Left ventricle myocardium superior (tissue), 1 donor: Measurements from ENCODE around the gene MCF2. TPM values are rescaled to one million over a fixed set of nuclear protein-coding genes. Genes with fewer than 3 reads are reported as not detected.

ENCODE experiments used
- ATAC-seq: fragments of 200-7000 bp; cut with Tn5 transposase; one replicate; pipeline ENCODE4 v1.9.1; 2020; ENCODE audit warnings: mild to moderate bottlenecking, moderate library complexity
- DNase-seq: peaks from one replicate; pipeline ENCODE4 v3.0.0-alpha.2; 2020
- intact Hi-C: fragments of 100-400 bp; cut with micrococcal nuclease; formaldehyde crosslinking; loops from one replicate; pipeline ENCODE4 v1.11.0; 2022
- total RNA-seq: library from RNA; stranded (reverse); fragmentation: NEBNext Ultra II Directional; extraction: Animal tissue kit (Norgen Biotek cat#: 25700); gene quantifications from one replicate; pipeline ENCODE4 v1.2.1, GENCODE V29; 2021
- donor health status: DM: no; HTN: yes; CAD: no; lungs with severe emphysema.

MCF2 gene
- total RNA-seq, 1 donor from 2014 or later, result 0.27 TPM

DNA sequence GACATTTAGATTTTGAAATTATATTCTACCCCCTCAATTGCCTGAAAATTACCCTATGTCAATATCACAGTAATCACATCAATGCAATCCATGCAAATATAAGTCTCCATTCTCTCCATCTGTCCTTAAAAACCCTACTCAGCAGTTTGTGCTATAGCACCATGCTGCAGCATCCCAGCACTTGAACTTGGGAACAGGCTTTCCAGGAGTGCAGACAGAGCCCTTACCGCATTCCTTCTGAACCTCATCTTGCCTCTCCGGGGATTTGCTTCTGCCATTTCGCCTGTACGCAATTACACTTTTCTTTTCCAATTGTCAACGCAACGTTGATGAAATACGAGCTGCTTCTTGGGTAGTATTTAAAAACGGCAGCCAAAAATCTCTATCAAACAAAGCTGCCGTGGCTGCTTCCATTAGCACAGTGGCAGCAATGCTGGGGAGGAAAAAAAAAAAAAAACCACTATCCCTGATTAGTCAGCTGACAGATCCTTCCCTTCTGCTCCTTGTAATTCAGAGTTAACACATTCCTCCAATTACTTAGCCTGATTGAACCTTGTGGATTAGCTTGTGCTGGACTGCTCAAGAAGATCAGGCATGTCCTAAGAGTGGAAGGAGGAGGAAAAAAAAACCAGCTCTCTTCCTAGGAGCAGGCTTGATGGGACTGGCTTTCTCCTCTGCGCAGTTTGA is 65.6 kb downstream of the MCF2 start:
- DNase-seq (no peak), ATAC-seq (no peak)
- intact Hi-C loops, result no loop called here

DNA sequence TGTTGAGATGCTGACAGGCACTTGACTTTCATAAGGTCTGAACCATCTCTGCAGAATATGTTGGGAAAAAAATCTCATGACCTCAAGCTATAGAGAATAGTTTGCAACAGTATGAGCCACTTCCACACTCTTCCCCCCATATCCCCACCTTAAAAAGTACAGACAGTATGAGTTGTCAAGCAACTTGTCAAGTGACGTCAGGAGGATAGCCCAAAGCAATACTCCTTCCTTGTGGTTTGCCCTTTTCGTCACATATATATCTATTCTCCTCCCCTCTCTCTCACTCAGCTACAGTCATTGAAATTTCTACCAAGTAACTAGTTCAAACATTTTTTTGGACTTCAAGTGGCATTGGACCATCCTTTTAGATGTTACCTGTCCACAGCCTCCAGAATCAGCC is 67.7 kb downstream of the MCF2 start:
- ATAC-seq, result no peak
- intact Hi-C loops, result no loop called here
- no peak for DNase-seq

DNA sequence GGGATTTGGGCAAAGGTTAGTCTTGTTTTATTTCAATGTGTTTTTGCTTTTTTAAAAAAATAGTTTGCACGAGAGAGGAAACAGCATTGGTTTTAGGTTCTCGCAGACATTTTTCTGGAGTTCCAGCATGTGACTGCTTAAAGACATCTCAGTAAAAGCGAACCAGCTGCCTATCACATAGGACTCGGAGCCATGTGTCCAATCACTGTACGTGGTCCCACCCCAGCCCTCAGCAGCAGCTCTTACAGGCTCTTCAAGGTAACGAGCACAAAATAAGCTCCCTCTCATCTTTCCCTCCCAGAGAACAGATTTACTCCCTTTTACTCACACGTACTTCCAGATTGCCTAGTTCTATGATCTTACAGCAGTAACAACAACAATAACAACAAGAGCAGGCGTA is 68.7 kb downstream of the MCF2 start:
- intact Hi-C loops, result no loop called here
- no peak for DNase-seq
- no peak for ATAC-seq

DNA sequence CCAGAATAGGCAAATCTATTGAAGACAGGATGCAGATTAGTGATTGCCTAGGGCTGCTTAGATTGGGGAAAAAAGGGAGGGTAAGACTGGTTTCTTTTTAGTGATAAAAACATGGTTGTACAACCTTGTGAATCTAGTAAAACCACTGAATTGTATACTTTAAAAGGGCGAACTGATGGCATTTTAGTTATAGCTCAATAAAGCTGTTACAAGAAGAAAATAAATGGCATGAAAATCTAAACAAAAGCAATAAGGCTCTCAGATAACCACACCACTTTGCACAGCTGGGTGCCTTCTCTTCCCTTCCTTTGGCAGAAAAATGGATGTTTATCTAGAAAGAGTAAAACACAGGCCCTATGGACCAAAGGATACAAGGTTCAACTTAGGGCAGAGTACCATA is 107.9 kb downstream of the MCF2 start:
- ATAC-seq (no peak), DNase-seq (no peak)
- intact Hi-C loops, result no loop called here

DNA sequence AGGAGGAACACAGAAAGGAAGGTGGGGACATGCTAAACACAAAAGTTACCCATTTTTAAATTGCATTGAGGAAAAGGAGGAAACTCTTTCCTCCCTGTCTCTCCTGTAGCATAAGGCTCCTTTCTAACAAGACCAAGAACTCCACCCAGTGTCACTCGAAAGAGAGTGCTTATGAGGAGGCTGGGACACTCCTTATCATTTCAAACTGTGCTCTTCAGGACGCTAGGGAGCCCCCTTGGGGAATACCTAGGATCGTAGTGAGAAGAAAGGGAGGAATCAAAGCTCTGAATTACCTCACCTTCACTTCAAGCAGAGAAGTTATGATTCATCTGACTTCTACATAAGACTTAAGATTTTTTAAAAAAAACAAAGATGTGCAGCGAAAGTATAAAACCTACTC is 111.9 kb downstream of the MCF2 start:
- intact Hi-C loops, result no loop called here
- ATAC-seq (no peak), DNase-seq (no peak)

DNA sequence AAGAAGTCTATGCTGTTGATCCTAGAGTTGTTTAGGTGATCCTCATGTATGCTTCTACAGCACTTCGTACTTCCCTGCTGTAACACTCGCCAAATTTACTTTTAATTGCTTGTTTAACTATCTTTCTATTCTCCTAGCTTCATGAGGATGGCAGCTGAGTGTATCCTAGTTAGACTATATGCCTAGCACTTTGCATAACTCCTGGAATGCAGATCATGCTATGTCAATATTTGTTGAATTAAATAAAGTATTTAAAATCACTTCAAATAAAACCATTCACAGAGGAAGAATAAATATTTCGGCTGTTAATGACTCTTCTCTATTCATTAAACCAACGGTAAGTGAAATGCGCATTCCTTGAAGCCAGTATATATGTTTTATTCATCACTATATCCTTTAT is 122.4 kb downstream of the MCF2 start:
- no peak for ATAC-seq
- intact Hi-C loops, result no loop called here

DNA sequence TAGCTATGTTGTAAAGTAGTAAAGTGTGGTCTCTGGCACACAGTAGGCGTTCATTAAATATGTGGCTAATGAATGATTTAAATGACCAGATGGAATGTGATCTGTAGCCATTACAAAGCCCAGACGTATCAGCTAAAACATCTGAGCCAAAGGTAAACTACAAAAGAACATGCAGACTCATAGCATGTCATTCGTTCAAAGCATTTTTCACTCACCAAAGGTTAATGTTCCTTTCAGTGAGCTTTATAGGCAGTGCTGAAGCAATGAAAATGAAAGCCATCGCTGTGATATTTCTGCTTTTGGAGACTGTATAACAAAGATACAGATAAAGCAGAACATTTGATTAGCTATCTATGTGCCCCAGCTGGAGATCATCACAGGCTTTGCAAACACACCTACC is 126.9 kb downstream of the MCF2 start:
- DNase-seq, result no peak
- intact Hi-C loops, result no loop called here

More for the DNA sequence above, 122.4 kb downstream of the MCF2 start:
- DNase-seq, result no peak

DNA sequence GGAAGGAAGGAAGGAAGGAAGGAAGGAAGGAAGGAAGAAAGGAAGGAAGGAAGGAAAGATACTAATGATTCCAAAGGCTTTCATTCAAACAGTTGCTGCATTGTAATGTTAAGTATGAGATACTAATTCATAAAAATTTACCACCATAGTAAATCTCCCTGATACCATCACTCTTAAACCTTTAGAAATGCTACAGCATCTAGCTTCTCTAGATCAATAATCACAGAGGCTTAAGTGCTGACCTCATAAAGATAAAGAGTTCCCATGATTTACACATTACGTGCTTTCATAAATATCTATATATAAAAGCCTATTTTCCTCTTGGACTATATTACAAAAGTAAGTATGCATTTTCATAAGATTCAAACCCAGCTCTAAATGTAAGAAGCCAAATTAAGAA is 141.0 kb downstream of the MCF2 start:
- DNase-seq, result no peak
- no peak for ATAC-seq
- intact Hi-C loops, result no loop called here

More for the DNA sequence above, 126.9 kb downstream of the MCF2 start:
- no peak for ATAC-seq

DNA sequence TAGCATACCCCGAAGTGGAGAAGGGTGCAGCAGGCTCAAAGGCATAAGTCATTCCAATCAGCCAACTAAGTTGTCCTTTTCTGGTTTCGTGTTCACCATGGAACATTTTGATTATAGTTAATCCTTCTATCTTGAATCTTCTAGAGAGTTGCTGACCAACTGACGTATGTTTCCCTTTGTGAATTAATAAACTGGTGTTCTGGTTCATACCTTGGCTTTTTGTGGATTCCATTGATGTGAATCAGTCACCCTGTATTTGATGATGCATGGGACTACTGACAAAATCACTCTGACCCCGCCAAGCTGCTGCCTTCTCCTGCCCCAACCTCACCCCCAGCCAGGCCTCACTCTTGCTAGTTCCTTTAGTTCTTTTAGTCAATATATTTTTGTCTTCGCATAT is 144.7 kb downstream of the MCF2 start:
- DNase-seq, result no peak
- intact Hi-C loops, result no loop called here
- no peak for ATAC-seq

DNA sequence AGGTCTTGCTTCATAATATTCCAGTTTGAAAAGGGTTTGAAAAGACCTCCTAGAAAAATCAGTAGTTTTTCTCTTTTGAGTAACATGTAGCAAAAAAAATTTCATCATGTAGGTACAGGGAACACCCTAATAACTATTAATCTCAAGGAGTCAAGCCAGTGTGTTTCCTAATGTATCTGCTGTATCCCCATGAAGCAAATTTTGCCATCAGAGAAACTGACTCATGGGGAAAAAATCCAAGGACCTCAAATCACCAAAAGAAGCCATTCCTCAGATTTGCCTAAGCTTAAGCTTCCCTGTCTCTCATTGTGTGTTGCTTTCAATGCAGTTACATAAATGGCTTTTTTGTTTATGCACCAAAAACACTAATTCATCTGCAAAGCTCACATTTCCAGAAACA is 147.7 kb downstream of the MCF2 start:
- DNase-seq (no peak), ATAC-seq (no peak)
- intact Hi-C loops, result no loop called here

DNA sequence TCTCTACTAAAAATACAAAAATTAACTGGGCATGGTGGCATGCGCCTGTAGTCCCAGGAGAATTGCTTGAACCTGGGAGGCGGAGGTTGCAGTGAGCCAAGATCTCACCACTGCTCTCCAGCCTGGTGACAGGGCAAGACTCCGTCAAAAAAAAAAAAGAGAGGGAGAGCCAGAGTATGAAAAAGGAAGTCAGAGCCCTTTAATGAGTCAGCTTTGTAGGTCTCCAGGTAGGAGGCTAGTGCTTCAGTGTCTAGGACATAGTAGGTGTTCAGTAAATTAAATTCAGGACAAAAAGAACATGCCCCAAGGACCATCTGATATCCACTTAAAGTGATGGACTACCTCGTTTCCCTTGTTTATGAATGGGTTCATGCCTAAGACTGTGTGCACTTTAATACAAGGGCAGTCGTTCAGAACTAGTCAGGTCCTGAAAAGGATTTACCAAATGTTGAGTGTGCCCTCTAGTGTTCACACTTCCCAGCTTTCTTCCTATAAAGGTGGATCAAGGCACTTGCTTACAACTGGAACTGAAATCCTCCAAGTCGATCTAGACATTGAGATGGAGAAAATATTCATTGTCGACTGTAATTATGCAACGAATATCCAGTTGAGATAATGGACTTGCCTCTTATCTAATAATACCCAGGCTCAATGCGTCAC is 148.5 kb downstream of the MCF2 start:
- intact Hi-C loops, result no loop called here
- no peak for DNase-seq
- ATAC-seq, result no peak

DNA sequence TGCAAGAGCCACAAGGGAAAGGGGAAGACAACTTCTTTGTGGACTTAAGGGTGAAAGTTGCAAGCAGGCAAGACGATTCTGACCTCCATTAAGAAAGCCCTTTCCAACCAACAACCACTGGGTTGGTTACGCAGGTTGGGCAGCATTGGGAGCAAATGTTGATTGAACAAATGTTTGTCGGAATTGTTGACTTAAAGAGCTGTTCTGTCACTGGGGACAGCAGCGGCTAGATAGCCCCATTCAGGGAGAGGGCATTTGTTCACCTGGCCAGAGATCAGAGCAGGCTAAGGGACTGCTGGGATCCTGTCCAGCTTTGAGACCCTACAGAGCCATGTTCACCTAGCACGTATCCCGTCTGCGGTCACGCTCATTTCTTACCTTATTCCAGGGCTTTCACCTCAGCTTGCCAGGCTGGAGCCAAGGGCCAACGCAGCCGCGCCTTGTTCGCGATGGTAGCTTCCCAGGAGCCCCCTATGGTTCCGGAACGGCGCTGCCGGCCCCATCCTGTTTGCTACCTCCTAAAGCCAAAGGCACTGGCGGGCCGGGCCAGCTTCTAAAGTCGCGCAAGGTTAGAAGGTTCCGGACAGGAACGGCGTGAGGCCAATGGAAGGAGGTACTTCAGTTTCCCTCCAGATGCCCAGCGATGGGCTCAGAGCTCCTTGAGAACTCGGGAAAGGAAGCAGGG is 152.8 kb downstream of the MCF2 start:
- intact Hi-C loops, result no loop called here

DNA sequence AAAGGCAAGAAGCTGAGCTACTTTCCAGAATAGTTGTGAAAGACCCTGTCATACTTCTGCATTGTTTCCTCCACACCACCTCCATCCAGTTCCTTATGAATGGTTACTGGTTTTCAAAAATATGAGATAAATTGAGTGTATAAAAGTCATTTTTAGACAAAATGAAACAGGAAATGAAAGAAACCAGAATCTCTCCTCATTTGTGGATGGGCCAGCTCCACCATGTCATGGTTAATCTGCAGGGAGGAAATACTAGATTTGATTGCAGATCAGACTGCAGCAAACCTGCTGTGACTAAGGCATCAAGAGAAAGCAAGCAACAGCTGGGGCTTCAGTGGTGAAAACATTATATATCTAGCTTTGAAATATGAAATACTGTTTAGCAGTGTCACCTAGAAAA is 153.6 kb downstream of the MCF2 start:
- DNase-seq, result no peak
- no peak for ATAC-seq
- intact Hi-C loops, result no loop called here

More for the DNA sequence above, 152.8 kb downstream of the MCF2 start:
- ATAC-seq (no peak), DNase-seq (no peak)

DNA sequence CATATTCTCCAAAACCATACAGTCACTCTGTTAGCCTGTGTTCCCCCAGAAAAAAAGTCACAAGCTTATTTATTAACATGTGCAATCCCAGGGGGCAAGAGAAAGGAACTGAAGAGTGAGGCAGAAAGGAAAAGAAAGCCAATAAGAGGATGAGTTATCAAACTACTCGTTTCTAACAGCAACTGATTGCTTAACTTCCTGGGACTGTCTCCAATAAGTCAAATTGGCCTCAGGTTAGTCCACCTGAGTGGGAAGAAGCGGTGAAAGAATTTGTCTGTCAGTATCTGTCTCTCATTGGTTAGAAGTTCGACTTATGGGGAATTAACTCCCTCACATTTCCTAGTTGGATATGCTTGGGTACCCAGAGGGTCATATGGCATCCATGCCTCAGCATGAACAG is 163.4 kb downstream of the MCF2 start:
- intact Hi-C loops, result no loop called here

DNA sequence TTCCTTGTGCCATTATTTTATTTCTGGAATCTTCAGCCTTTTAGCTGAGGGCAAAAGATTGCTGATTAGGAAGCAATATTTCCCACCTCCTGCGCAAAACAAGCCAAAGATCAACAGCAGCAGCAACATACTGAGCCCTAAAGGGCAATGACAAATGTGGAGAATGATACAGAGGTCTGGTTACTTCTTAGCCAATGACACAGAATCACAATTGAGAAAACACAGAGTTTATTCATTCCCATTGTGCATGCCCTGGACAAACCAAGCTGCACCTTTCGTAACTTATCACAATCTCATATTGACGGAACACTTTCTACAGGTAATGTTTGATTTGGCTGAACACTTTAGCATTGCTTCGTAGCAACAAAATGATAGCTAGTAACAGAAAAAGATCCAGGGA is 164.0 kb downstream of the MCF2 start:
- intact Hi-C loops, result no loop called here
- ATAC-seq, result no peak

More for the DNA sequence above, 163.4 kb downstream of the MCF2 start:
- DNase-seq, result no peak
- no peak for ATAC-seq

DNA sequence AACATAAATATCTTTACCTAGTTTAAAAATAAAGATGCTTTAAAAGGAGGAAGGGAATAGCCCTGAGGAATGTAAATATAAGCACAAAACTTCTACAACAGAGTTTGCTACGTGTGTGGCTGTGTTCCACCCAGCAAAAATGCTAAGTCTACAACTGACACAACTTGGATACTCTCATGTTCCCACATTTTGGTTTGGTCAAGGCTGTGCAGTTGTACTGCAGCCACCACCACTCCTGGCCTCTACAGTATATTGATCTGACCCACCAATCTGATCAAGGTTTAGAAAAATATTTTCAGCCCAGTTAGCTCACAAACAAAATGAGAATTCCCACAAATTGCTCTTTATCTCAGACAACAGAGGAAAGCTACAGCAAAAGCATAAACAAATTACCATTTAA is 165.3 kb downstream of the MCF2 start:
- no peak for DNase-seq
- no peak for ATAC-seq
- intact Hi-C loops, result no loop called here

More for the DNA sequence above, 164.0 kb downstream of the MCF2 start:
- DNase-seq, result no peak

DNA sequence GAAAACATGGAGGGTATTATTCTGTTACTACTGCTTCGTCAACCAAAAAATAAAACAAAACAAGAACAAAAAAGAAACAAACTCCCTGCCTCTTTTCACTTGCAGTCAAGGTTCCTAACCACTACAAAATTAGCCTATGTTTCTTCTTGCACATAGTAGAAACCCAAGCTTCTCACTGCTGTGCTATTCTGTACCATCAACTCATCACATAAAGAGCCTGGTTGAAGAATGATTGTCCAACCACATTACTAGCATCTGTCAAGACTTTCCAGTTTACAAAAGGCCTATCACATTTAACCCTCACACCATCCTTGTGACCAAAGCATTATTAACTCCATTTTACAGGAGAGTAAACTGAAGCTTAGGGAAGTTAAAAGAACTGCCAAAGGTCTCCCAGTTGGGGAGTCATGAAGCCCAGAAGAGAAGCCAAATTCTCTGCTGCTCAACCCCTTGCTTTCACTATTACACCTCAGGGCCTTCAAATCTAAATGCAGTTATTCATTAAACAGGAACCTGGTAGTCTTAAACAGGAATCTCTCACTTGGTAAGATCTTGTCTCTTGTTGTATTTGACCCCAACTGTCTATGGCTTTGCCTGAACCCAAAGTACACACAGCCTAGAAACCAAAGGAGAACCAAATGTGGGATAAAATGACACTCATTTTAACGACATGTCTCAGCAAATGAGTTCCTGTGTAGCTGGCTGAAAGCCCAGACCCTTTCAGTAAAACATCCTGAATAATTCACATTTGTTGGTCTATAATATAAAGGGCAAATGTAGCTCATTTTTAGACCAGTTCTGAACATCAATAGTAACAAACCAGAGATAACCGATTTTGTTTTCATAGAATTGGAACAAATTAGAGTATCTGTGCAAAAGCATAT is 168.8 kb downstream of the MCF2 start:
- ATAC-seq (no peak), DNase-seq (no peak)
- intact Hi-C loops, result no loop called here

DNA sequence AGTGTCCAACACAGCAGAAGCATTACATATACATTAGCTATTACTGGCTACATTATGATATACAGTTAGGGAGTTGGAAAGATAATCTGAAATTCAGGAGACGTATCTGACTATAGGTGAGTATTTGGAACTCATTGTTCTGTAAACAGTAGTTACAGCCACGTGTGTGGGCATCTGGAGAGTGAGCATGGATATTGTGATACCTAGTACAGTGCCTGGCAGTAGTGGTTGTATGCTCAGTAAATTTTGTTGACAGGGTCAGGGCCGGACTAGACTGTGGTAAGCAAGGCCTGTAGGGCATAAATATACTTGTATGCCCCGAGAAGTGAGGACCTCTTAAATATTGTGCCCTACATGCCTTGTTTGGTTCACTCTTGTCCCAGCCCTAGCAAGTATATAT is 174.5 kb downstream of the MCF2 start:
- intact Hi-C loops, result no loop called here
- no peak for DNase-seq
- ATAC-seq, result no peak

DNA sequence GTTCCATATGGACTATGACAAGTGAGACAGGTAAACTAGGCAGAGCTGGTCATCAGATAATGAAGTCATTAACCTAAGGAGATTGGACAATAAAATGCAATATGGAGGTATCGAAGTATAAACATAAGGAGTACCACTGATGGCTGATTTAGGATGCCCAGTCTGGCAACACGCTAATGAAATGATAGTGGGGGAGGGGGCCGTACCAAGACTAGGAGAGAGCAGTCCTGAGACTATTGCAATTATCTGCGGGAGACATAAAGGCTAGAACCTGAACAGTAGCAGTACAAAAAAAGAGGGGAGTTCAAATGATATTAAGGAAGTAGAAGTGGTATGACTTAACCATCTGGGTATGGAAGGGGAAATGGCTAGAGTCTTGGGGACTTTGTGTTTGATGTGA is 175.1 kb downstream of the MCF2 start:
- DNase-seq (no peak), ATAC-seq (no peak)
- intact Hi-C loops, result no loop called here
